ENCODE data around the gene AFF4. TPM values are rescaled to one million over a fixed set of nuclear protein-coding genes. Genes with fewer than 3 reads are reported as not detected.

AFF4 gene
- total RNA-seq (2022; extraction: Qiagen RNA extraction; ENCODE audit: low read depth), result 17.4 to 31.0 TPM (median 27.5 TPM) in 5 replicates

DNA sequence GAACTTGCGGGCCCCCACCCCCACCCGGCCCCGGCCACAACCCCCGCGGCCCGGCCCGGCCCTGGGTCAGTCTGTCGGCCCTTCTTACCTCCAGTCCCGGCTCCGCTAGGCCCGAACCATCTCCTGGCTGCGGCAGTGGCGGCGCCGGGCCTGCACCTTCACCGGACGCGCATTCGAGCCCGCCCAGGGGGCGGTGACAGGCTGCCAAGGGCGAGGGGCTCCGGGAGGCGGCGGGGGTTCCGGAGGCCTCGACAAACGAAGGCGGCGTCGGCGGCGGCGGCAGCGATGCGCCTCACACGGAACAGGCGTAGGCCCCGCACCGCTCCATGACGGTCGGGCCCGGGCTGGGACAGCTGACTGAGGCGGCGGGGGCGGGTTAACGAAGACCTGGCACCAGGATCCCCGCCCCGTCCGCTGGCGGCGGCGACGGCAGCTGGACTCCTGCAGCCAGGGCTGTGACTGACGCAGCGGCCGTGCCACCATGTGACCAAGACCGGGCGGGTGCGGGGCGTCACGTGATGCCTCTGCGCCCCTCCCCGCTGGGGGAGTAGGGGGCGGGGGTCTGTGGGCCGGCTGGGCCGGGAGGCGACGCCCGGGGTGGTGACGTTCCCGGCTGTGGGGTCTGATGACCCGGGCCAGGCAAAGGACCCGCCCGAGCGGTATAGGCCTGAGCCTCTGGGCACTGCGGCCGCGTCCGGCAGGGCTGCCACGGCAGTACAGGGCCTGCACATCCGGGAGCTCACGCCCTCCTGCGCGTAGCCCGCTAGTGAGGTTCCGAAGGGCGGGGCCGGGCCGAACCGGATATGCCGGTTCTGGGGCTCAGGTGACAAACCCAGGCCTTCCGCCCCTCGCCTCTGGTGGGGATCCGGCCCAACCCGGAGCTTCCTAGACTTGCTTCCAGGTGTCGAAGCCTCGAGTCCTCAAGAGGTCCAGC is at the start of gene AFF4:
Gene AFF4 (minus strand): TSS at position 464 of the 934 bp plus-strand sequence. CDS start 26,445 bp downstream, outside the sequence.

GRCh38 chr5:132873119-132873929 is 90.1 kb downstream of the AFF4 start, which contains the start of gene LEAP2:
LEAP2 (plus strand) TSS chr5:132873668; CDS start chr5:132873695, 27 bp downstream.

DNA sequence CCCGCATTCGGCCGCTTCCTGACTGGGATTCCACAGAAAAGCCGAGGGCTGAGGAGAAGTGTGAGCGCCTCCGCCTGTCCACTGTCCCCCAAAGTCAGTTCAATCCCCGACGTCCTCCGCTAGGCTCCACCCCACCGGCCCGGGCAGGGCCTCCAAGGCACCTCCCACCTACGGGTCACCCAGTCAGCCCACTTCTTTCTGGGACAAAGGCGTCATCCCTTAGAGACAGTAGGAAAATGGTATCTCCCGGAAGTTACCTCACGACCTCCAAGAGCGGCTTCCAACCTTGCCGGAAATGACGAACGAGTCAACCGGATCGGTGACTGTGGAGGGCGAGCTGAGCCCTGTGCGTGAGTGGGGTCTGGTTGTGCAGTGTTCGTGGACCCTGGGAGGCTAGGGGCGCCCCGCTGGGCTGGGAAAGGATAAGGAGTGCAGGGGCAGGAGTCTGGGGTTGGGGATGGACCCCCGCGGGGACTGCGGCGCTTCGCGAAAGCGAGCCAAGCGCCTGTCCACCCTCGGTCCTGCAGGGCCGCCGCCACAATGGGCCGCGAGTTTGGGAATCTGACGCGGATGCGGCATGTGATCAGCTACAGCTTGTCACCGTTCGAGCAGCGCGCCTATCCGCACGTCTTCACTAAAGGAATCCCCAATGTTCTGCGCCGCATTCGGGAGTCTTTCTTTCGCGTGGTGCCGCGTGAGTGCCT is 96.9 kb downstream of the AFF4 start, which contains the start of the genes GDF9 and UQCRQ:
Gene GDF9 (minus strand): TSS at position 128 of the 704 bp plus-strand sequence. CDS start 1,936 bp downstream, outside the sequence.
Gene UQCRQ (plus strand): TSS at position 301 of the 704 bp plus-strand sequence. CDS start 240 bp downstream, at position 541.

DNA sequence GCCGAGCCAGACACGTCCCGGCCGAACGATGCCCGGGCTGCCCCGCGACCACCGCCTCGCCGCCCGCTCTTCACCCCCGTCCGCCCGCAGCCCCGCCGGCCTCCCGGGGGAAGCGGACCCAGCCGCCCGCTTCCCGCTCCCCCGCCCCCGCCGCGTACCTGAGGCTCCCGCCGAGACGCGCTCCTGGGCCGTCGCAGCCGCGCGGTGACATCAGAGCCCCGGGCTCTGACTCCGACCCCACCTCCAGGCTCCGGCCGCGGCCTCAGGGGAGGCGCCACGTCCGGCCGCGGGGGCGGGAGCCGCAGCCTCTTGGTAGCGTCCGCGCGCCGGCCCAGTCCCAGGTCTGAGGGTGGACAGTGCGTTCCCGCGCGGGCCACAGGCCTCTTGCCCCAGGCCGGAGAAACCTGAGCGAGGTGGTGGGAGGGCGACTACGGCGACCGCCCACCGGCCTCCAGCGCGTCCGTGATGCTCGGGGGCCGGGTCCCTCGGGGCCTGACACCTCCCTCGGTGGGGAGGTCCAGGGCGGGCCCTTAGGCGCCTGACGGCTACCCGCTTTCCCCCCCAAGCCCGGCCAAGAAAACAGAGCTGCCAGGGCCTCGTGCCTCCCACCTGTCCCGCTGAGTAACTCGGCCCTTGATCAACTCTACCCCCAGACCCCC is 132.9 kb downstream of the AFF4 start, which contains the start of gene SHROOM1:
Gene SHROOM1 (minus strand): TSS at position 212 of the 659 bp plus-strand sequence. CDS start 4,507 bp downstream, outside the sequence.

Other genes with a start within 250 kb of the AFF4 start
- gene KIF3A, start 226.1 kb downstream of the AFF4 start, total RNA-seq (2022; extraction: Qiagen RNA extraction; ENCODE audit: low read depth), result 5.4 to 10.1 TPM (median 8.6 TPM) in 5 replicates
- gene CCNI2, start 216.2 kb downstream of the AFF4 start, total RNA-seq (2022; extraction: Qiagen RNA extraction; ENCODE audit: low read depth), result 0.12 to 0.26 TPM (median 0.21 TPM) in 3 of 5 replicates, not detected in the others
- gene SEPTIN8, start 186.4 kb downstream of the AFF4 start, total RNA-seq (2022; extraction: Qiagen RNA extraction; ENCODE audit: low read depth), result 14.6 to 21.8 TPM (median 19.6 TPM) in 5 replicates
- gene SOWAHA, start 150.3 kb downstream of the AFF4 start, total RNA-seq (2022; extraction: Qiagen RNA extraction; ENCODE audit: low read depth), result 0.07 to 0.16 TPM (median 0.11 TPM) in 5 replicates
- 7.8 to 10.7 TPM (median 9.6 TPM) in 5 replicates for gene SHROOM1, start 133.0 kb downstream of the AFF4 start, total RNA-seq (2022; extraction: Qiagen RNA extraction; ENCODE audit: low read depth)
- gene GDF9, start 97.2 kb downstream of the AFF4 start, total RNA-seq (2022; extraction: Qiagen RNA extraction; ENCODE audit: low read depth), result 0.14 to 0.37 TPM (median 0.23 TPM) in 5 replicates
- 448 to 596 TPM (median 521 TPM) in 5 replicates for gene UQCRQ, start 97.0 kb downstream of the AFF4 start, total RNA-seq (2022; extraction: Qiagen RNA extraction; ENCODE audit: low read depth)
- 0.68 to 1.2 TPM (median 0.86 TPM) in 5 replicates for gene LEAP2, start 90.0 kb downstream of the AFF4 start, total RNA-seq (2022; extraction: Qiagen RNA extraction; ENCODE audit: low read depth)
- 28.4 to 34.8 TPM (median 31.0 TPM) in 5 replicates for gene ZCCHC10, start 62.9 kb upstream of the AFF4 start, total RNA-seq (2022; extraction: Qiagen RNA extraction; ENCODE audit: low read depth)
- gene HSPA4, start 88.4 kb upstream of the AFF4 start, total RNA-seq (2022; extraction: Qiagen RNA extraction; ENCODE audit: low read depth), result 140 to 202 TPM (median 194 TPM) in 5 replicates

Data from A549 treated with GW870086 at 1 μM for 4 hours (cell line).